ENCODE data around the gene DBF4. TPM values are rescaled to one million over a fixed set of nuclear protein-coding genes. Genes with fewer than 3 reads are reported as not detected.
A peak's percentile ranks its signal among the peaks of the same experiment; 100 is the strongest.

The DBF4 gene
- total and polyA plus RNA-seq, 9 of the 15 experiments (the other 6 are each of a cell fraction or from before 2014, with no cell fraction given): 37.8 to 145 (median 104) TPM

DNA sequence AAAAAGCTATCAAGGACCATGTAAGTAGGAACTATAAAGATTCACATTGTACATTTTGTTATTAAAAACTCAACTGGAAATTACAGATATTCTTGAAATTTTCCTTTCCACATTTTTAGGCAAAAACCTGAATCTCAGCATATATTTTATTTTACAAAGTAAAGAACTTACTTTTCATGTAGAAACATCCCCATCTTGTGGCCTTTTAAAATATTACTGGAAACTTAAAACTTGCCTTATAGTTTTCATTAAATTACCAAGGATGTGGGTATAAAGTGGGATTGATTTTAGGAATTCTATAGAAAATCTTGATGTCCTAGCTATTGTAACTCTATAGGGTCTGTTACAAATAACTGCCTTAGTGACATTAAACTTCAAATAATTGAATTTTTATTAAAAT is 10.6 kb downstream of the DBF4 start:
- Histone ChIP-seq H3K9me3 (replicated peaks; ENCODE audit: control insufficient read depth, insufficient read depth, low read depth, low read length) (no peaks in the 10 kb centered on the region), H3K9me1 (ENCODE audit: control insufficient read depth, insufficient read depth, low read length) (no peaks in the 10 kb centered on the region), H2AFZ (ENCODE audit: low read depth, low read length) (no peak overlapping the region), H3K4me3 (no peak overlapping the region), H3K9ac (ENCODE audit: insufficient read depth in 1 of 2, low read depth in 2 of 2, low read length in 2 of 2) (no peak overlapping the region), H3K79me2 (ENCODE audit: control insufficient read depth, insufficient read depth, low read length) (peaks cover 96% of the 10 kb centered on the region), H3K36me3 (ENCODE audit: control insufficient read depth, insufficient read depth, low read length) (peaks cover 99% of the 10 kb centered on the region), H3K27ac (ENCODE audit: extremely low read depth, low read depth, low read length) (no peak overlapping the region), H3K27me3 (ENCODE audit: control insufficient read depth in 2 of 2, insufficient read depth in 2 of 2, low read length in 2 of 2) (no peaks in the 10 kb centered on the region), H4K20me1 (replicated peaks; ENCODE audit: control insufficient read depth, insufficient read depth, low read length) (no peaks in the 10 kb centered on the region), H3K4me2 (ENCODE audit: insufficient read depth, low read length) (no peak overlapping the region), H3K4me1 (replicated peaks in 1 of 2; ENCODE audit: control insufficient read depth in 2 of 2, insufficient read depth in 2 of 2, low read length in 2 of 2) (no peaks in the 10 kb centered on the region)
- BruUV-seq (replicated peaks): no TSS peak
- ChIA-PET CTCF (ENCODE audit: low intra/inter-chr PET ratio) (interaction anchor here (0.9 to 3.7 kb wide), 2 partner anchors 89 to 960 kb away, joined by 3 to 25 read pairs; no protein-coding TSS in a partner anchor), POLR2A (interaction anchor here (0.8 to 1.1 kb wide), 2 partner anchors 8 to 158 kb away, joined by 3 read pairs; no protein-coding TSS in a partner anchor)
- intact Hi-C loops (cut with micrococcal nuclease): loop anchor here (1.0 to 5.0 kb wide), 3 partner anchors 88 to 575 kb away; no protein-coding TSS in a partner anchor
- FAIRE-seq (no peak), ATAC-seq (0 out of 3 replicates have a peak, but pooled peaks have one; percentile 33), DNase-seq (ENCODE audit: extremely low read depth in 1 of 4, low spot score in 3 of 4) (no peak)
- in situ Hi-C loops (cut with MboI): no loop called here
- TF ChIP-seq NFIC (IDR thresholded peaks at IDR 0.05): no peak
- no peak for TF ChIP-seq ETV6 (IDR thresholded peaks at IDR 0.05; ENCODE audit: borderline replicate concordance in 1 of 2, low read depth in 2 of 2, low read length in 1 of 2)
- TF ChIP-seq ETV6 (CRISPR knock-in tag; IDR thresholded peaks at IDR 0.05; ENCODE audit: borderline replicate concordance): no peak
- TF ChIP-seq ZNF764 (CRISPR knock-in tag; IDR thresholded peaks at IDR 0.05; ENCODE audit: low read depth): no peak
- no peak for TF ChIP-seq MCM3 (IDR thresholded peaks at IDR 0.05)
- TF ChIP-seq RAD21 (CRISPR knock-in tag; conservative IDR thresholded peaks at IDR 0.05 in 1 of 2, IDR thresholded peaks at IDR 0.05 in 1 of 2): peak; percentile 51 to 56
- TF ChIP-seq POLR2H (tag; IDR thresholded peaks at IDR 0.05; ENCODE audit: low read depth): 0 out of 2 replicates have a peak, but pooled peaks have one; percentile 30
- TF ChIP-seq PRPF4 (IDR thresholded peaks at IDR 0.05; ENCODE audit: insufficient read depth, low read depth, low read length, poor library complexity, severe bottlenecking): no peak
- TF ChIP-seq, protein P1, sequence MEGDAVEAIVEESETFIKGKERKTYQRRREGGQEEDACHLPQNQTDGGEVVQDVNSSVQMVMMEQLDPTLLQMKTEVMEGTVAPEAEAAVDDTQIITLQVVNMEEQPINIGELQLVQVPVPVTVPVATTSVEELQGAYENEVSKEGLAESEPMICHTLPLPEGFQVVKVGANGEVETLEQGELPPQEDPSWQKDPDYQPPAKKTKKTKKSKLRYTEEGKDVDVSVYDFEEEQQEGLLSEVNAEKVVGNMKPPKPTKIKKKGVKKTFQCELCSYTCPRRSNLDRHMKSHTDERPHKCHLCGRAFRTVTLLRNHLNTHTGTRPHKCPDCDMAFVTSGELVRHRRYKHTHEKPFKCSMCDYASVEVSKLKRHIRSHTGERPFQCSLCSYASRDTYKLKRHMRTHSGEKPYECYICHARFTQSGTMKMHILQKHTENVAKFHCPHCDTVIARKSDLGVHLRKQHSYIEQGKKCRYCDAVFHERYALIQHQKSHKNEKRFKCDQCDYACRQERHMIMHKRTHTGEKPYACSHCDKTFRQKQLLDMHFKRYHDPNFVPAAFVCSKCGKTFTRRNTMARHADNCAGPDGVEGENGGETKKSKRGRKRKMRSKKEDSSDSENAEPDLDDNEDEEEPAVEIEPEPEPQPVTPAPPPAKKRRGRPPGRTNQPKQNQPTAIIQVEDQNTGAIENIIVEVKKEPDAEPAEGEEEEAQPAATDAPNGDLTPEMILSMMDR (IDR thresholded peaks at IDR 0.05 in 2 of 3, conservative IDR thresholded peaks at IDR 0.05 in 1 of 3; ENCODE audit: insufficient read depth in 2 of 3, low read depth in 1 of 3, low read length in 3 of 3): peak in 2 of 3 experiments; percentile 20 to 50; a peak in 2 of 6 replicates
- TF ChIP-seq ZNF143 (CRISPR knock-in tag; IDR thresholded peaks at IDR 0.05): no peak
- no peak for TF ChIP-seq ZNF253 (CRISPR knock-in tag; conservative IDR thresholded peaks at IDR 0.05)
- TF ChIP-seq CREBBP (IDR thresholded peaks at IDR 0.05; ENCODE audit: low read depth, low read length): no peak

Data from K562 (cell line).